Measurements from ENCODE around the gene JAG1. TPM values are rescaled to one million over a fixed set of nuclear protein-coding genes. Genes with fewer than 3 reads are reported as not detected.

JAG1 gene
- total and polyA plus RNA-seq, 2 experiments from 2014 or later: 1.2 to 8.4 TPM

DNA sequence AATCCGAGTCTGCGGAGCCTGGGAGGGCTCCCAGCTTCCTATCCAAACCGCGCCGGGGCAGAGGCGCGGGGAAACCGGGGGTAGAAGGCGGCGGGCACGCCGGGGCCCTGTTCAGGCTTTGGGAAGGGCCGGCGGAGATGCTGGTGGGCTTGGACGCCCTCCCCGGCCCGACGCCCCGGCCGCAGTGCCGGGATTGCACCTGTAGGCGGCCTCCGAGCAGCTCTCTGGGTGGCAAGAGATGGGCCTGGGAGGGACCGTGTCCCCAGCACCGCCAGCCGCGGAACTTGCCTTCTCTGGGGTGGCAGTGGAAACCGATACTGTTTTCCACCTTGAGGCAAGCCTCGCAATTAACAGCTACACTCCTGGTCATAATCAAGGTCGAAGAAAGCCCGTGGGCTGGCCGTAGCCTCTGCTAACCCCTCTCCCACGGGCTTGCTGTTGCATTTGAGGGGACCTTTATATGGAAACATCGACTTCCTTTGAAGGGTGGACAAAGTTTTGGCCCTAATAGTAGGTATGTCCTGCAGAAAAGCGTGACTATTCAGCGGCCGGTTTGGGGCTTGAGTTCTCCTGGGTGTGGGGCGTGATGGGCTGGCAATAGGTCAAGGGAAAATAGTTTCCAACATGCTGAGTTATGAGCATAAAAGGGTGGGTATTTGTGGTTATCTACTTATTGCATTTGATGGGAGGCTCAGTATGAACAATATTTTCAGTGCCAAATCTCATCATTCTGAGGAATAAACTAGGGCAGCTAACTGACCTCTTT lies 1.1 kb upstream of the JAG1 start:
- in situ Hi-C loops (cut with MboI): loop anchor here (10.0 to 25.0 kb wide), 3 partner anchors 530 to 862 kb away; no protein-coding TSS in a partner anchor

DNA sequence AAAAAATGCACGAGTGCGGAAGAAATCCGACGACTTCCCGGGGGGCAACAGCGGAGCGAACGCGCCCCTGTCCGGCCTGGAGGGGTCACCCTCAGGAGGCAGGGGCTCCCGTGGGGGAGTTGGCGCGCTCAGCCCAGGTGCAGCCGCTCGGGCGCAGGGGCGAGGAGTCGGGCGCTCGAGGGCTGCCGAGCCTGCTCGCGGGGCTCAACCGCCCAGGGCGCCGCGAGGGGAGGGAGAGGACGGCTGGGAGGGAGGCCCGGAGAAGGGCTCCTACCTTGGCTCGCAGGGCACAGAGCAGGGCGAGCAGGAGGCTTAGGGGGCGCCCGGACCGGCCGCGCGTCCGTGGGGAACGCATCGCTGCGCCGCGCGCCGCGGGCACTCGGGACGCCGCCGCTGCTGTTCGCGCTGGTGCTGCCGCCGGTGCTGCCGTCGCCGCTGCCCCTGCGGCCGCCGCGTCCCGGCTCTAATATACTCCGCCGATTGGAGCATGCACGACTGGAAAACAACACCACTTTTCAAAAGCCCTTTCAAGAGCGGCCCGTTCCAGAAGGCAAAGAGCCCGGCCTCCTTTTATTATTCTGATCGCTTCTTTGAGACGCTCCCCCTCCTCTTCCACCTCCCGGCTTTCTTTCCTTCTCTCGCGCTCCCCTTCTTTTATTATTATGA lies 490 bp downstream of the JAG1 start:
- H3K27ac ChIP-seq: peak overlapping the region; percentile 86
- H3K9ac ChIP-seq: peak overlapping the region; percentile 91
- peaks cover 16% of the 10 kb centered on the region; the same call in 1 of the 2 replicates for H3F3A ChIP-seq (ENCODE audit: insufficient read depth)
- H3K79me2 ChIP-seq (ENCODE audit: insufficient read depth): no peaks in the 10 kb centered on the region
- TF ChIP-seq EZH2phosphoT487 (IDR thresholded peaks at IDR 0.05; ENCODE audit: insufficient read depth, low read depth) (no peak), EZH2 (IDR thresholded peaks at IDR 0.05; ENCODE audit: insufficient read depth, poor library complexity, severe bottlenecking) (no peak)
- peak; percentile 72 for DNase-seq
- H3K4me2 ChIP-seq (ENCODE audit: unreplicated experiment): peak overlapping the region; percentile 81
- H3K9me3 ChIP-seq (ENCODE audit: low read depth): no peaks in the 10 kb centered on the region
- no peaks in the 10 kb centered on the region for H3K9me2 ChIP-seq (ENCODE audit: insufficient read depth)
- no peaks in the 10 kb centered on the region for H4K20me1 ChIP-seq (ENCODE audit: insufficient read depth)
- no peaks in the 10 kb centered on the region for H3K36me3 ChIP-seq (ENCODE audit: low read depth)
- WGBS, 2 experiments (ENCODE audit: low coverage in 1 of 2, low lambda C conversion rate in 2 of 2, missing lambda C conversion rate in 2 of 2): 1 to 2% methylated on average over 65 to 68 of the region's 73 CpGs
- in situ Hi-C loops (cut with MboI): loop anchor here (10.0 to 25.0 kb wide), 3 partner anchors 531 to 864 kb away; no protein-coding TSS in a partner anchor
- peaks cover 9% of the 10 kb centered on the region; the same call in 1 of the 2 replicates for H3K4me1 ChIP-seq (ENCODE audit: insufficient read depth)
- H2AFZ ChIP-seq: peak overlapping the region; percentile 74
- H3K27me3 ChIP-seq (replicated peaks; ENCODE audit: insufficient read depth): no peaks in the 10 kb centered on the region
- H3K4me3 ChIP-seq: peak overlapping the region; percentile 82

More for the DNA sequence above, 1.1 kb upstream of the JAG1 start:
- no peak for TF ChIP-seq EZH2phosphoT487 (IDR thresholded peaks at IDR 0.05; ENCODE audit: insufficient read depth, low read depth)
- peak; percentile 86 for DNase-seq
- no peaks in the 10 kb centered on the region for H3K27me3 ChIP-seq (replicated peaks; ENCODE audit: insufficient read depth)
- peaks cover 9% of the 10 kb centered on the region; the same call in 1 of the 2 replicates for H3K4me1 ChIP-seq (ENCODE audit: insufficient read depth)
- whole genome bisulfite sequencing, 2 experiments (ENCODE audit: low coverage in 1 of 2, low lambda C conversion rate in 2 of 2, missing lambda C conversion rate in 2 of 2): 3 to 4% methylated on average over 30 to 31 of the region's 38 CpGs
- H4K20me1 ChIP-seq (ENCODE audit: insufficient read depth): no peaks in the 10 kb centered on the region
- H3K4me3 ChIP-seq: peak overlapping the region; percentile 82
- H3F3A ChIP-seq (ENCODE audit: insufficient read depth): peaks cover 16% of the 10 kb centered on the region; the same call in 1 of the 2 replicates
- no peaks in the 10 kb centered on the region for H3K79me2 ChIP-seq (ENCODE audit: insufficient read depth)
- peak overlapping the region; percentile 81 for H3K4me2 ChIP-seq (ENCODE audit: unreplicated experiment)
- no peaks in the 10 kb centered on the region for H3K9me3 ChIP-seq (ENCODE audit: low read depth)
- no peaks in the 10 kb centered on the region for H3K9me2 ChIP-seq (ENCODE audit: insufficient read depth)
- no peaks in the 10 kb centered on the region for H3K36me3 ChIP-seq (ENCODE audit: low read depth)
- peak overlapping the region; percentile 74 for H2AFZ ChIP-seq
- H3K27ac ChIP-seq: peak overlapping the region; percentile 86
- H3K9ac ChIP-seq: peak overlapping the region; percentile 91

DNA sequence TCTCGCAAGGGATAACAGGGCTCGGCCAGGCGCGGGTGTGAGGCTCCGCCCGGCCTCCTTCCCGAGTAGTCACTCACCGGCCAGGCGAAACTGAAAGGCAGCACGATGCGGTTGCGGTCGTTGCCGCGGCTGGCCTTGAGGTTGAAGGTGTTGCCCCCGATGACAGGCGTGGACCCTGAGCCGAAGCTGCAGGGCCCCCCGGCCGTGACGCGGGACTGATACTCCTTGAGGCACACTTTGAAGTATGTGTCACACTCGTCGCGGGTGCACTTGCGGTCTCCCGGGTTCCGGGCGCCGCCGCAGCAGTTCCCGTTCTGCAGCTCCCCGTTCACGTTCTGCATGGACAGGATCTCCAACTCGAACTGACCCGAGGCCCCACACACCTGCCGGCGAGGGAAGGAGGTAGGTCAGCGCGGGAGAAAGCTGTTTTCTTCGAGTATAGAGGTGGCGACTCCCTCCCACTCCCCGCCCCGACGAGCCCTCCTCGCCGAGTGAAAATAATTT lies 1.1 kb downstream of the JAG1 start:
- Histone ChIP-seq H3K9ac (peak overlapping the region; percentile 91), H3K79me2 (ENCODE audit: insufficient read depth) (no peaks in the 10 kb centered on the region), H3K27me3 (replicated peaks; ENCODE audit: insufficient read depth) (no peaks in the 10 kb centered on the region), H3K4me2 (ENCODE audit: unreplicated experiment) (peak overlapping the region; percentile 81), H3F3A (ENCODE audit: insufficient read depth) (peaks cover 16% of the 10 kb centered on the region; the same call in 1 of the 2 replicates), H3K9me3 (ENCODE audit: low read depth) (no peaks in the 10 kb centered on the region), H3K9me2 (ENCODE audit: insufficient read depth) (no peaks in the 10 kb centered on the region), H4K20me1 (ENCODE audit: insufficient read depth) (no peaks in the 10 kb centered on the region), H3K27ac (peak overlapping the region; percentile 50), H2AFZ (peak overlapping the region; percentile 74), H3K36me3 (ENCODE audit: low read depth) (no peaks in the 10 kb centered on the region), H3K4me1 (ENCODE audit: insufficient read depth) (peaks cover 9% of the 10 kb centered on the region; the same call in 1 of the 2 replicates), H3K4me3 (peak overlapping the region; percentile 82)
- whole genome bisulfite sequencing, 2 experiments (ENCODE audit: low coverage in 1 of 2, low lambda C conversion rate in 2 of 2, missing lambda C conversion rate in 2 of 2): 1% methylated on average over 42 to 47 of the region's 47 CpGs
- TF ChIP-seq EZH2 (IDR thresholded peaks at IDR 0.05; ENCODE audit: insufficient read depth, poor library complexity, severe bottlenecking): no peak
- TF ChIP-seq EZH2phosphoT487 (IDR thresholded peaks at IDR 0.05; ENCODE audit: insufficient read depth, low read depth): no peak
- in situ Hi-C loops (cut with MboI): loop anchor here (10.0 to 25.0 kb wide), 3 partner anchors 532 to 865 kb away; no protein-coding TSS in a partner anchor
- DNase-seq: peak; percentile 85

DNA sequence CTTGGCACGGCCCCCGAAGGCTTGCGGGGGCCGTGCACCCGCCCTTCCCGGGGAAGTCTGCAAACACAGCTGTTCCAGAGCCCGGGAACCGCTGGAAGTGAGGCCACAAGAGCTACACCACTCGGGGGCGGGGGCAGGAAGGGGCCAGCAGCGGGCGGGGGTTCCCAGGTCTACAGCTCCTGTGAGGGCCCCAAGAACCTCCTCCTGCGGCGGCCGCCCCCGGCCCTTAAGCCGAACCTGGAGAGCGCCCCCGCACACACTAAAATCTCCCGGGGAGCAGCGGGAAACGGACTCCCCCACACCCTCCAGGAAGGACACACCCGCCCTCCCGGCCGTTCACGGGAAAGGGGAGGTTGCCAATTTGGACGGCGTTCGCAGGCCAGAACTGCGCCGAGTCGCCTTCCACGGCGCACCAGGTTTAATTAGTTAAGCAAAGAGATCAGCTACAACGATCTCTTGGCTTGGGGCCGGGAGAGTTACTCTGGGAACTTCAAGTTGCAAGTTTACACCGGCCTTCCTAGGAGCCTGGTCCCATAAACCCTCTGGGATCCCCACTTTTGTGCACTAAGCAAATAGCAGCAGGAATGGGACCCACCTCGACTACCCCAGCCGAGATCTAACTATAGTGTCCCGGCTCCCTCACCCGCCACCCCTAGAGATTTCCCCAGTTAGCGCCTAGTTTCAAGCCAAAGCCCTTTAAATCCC lies 1.7 kb downstream of the JAG1 start:
- H3K9ac ChIP-seq: peak overlapping the region; percentile 91
- peak overlapping the region; percentile 82 for H3K4me3 ChIP-seq
- H3F3A ChIP-seq (ENCODE audit: insufficient read depth): peaks cover 16% of the 10 kb centered on the region; the same call in 1 of the 2 replicates
- peak overlapping the region; percentile 74 for H2AFZ ChIP-seq
- peak overlapping the region; percentile 81 for H3K4me2 ChIP-seq (ENCODE audit: unreplicated experiment)
- TF ChIP-seq EZH2 (IDR thresholded peaks at IDR 0.05; ENCODE audit: insufficient read depth, poor library complexity, severe bottlenecking): no peak
- TF ChIP-seq EZH2phosphoT487 (IDR thresholded peaks at IDR 0.05; ENCODE audit: insufficient read depth, low read depth): no peak
- no peaks in the 10 kb centered on the region for H3K9me2 ChIP-seq (ENCODE audit: insufficient read depth)
- no peaks in the 10 kb centered on the region for H4K20me1 ChIP-seq (ENCODE audit: insufficient read depth)
- no peaks in the 10 kb centered on the region for H3K27me3 ChIP-seq (replicated peaks; ENCODE audit: insufficient read depth)
- no peaks in the 10 kb centered on the region for H3K9me3 ChIP-seq (ENCODE audit: low read depth)
- peaks cover 9% of the 10 kb centered on the region; the same call in 1 of the 2 replicates for H3K4me1 ChIP-seq (ENCODE audit: insufficient read depth)
- H3K36me3 ChIP-seq (ENCODE audit: low read depth): no peaks in the 10 kb centered on the region
- H3K79me2 ChIP-seq (ENCODE audit: insufficient read depth): no peaks in the 10 kb centered on the region
- 1 to 2% methylated on average over 29 to 42 of the region's 42 CpGs for WGBS, 2 experiments (ENCODE audit: low coverage in 1 of 2, low lambda C conversion rate in 2 of 2, missing lambda C conversion rate in 2 of 2)
- in situ Hi-C loops (cut with MboI): loop anchor here (10.0 to 25.0 kb wide), 3 partner anchors 533 to 865 kb away; no protein-coding TSS in a partner anchor
- H3K27ac ChIP-seq: peak overlapping the region; percentile 50
- peak; percentile 71 for DNase-seq

Measured in GM23248 (cell line).